ENCODE measurements around the gene UNC79.

DNA sequence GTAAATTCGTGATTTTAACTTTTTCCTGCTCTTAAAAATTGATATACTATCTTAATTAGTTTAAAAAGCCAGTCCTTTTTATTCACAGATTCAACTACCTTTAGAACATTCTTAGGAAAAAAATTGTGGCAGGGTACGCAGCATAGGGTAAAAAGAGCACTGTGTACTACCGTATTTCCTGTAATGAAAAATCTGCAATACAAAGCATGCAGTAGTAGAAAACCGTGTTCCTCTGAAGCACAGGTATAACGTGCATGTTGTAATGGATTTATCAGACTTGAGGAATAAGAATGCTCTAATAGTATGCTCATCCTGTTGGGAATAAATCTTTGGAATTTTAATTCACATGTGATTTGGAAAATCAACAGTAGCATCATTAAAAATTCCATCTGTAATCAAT lies 140.5 kb downstream of the UNC79 start:
- TF ChIP-seq POLR2A (IDR thresholded peaks at IDR 0.05): no peak
- TF ChIP-seq, protein P1, sequence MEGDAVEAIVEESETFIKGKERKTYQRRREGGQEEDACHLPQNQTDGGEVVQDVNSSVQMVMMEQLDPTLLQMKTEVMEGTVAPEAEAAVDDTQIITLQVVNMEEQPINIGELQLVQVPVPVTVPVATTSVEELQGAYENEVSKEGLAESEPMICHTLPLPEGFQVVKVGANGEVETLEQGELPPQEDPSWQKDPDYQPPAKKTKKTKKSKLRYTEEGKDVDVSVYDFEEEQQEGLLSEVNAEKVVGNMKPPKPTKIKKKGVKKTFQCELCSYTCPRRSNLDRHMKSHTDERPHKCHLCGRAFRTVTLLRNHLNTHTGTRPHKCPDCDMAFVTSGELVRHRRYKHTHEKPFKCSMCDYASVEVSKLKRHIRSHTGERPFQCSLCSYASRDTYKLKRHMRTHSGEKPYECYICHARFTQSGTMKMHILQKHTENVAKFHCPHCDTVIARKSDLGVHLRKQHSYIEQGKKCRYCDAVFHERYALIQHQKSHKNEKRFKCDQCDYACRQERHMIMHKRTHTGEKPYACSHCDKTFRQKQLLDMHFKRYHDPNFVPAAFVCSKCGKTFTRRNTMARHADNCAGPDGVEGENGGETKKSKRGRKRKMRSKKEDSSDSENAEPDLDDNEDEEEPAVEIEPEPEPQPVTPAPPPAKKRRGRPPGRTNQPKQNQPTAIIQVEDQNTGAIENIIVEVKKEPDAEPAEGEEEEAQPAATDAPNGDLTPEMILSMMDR (IDR thresholded peaks at IDR 0.05): no peak

All from Peyer's patch (tissue), 4 donors.